Caco-2 (cell line): Measurements from ENCODE around the gene RAB33B. TPM values are rescaled to one million over a fixed set of nuclear protein-coding genes. Genes with fewer than 3 reads are reported as not detected.

Source experiments
- BruUV-seq: library from RNA; stranded (reverse); fragments of 400-500 nt; replicated peaks from 2 replicates; lab custom pipeline; 2021; lab: Mats Ljungman, UMichigan
- CTCF ChIA-PET: fragments of 300-600 bp; sonication (Branson Sonifier 250); formaldehyde crosslinking; loops from one replicate; lab custom pipeline; 2022; ENCODE audit warnings: antibody characterized with exemption; lab: Charles Lee
- POLR2A ChIA-PET: fragments of 300-600 bp; sonication (Branson Sonifier 250); formaldehyde crosslinking; loops from one replicate; lab custom pipeline; 2022; ENCODE audit warnings: antibody characterized with exemption; lab: Charles Lee
- DNase-seq, 2 experiments: peaks; one replicate each; pipeline versions ENCODE4 v3.0.0 to v3.0.0-alpha.2; 2020 to 2022
- H3K27me3 ChIP-seq: replicated peaks from 2 replicates; pipeline ENCODE4 v1.6.0; 2011; ENCODE audit warnings: low read length; ENCODE audit not compliant: control insufficient read depth, insufficient read depth
- H3K36me3 ChIP-seq: 2 replicates; pipeline ENCODE4 v1.5.1; 2011; ENCODE audit warnings: low read length; ENCODE audit not compliant: control insufficient read depth, insufficient read depth
- H3K4me1 ChIP-seq: fragments of 250-450 bp; sonication (Bioruptor Pico); 2 replicates; pipeline ENCODE4 v1.5.1; 2020; ENCODE audit warnings: mild to moderate bottlenecking
- H3K4me3 ChIP-seq: 2 replicates; pipeline ENCODE4 v1.5.1; 2011; ENCODE audit warnings: low read depth, mild to moderate bottlenecking, control low read depth, low read length
- H3K9me3 ChIP-seq: fragments of 250-450 bp; sonication (Bioruptor Pico); 2 replicates; pipeline ENCODE4 v1.5.1; 2020; ENCODE audit warnings: mild to moderate bottlenecking, moderate library complexity
- H3K27ac Mint-ChIP-seq: one replicate; pipeline ENCODE4 v1.8.0; 2022; ENCODE audit warnings: mixed read lengths; ENCODE audit not compliant: unreplicated experiment
- H3K27me3 Mint-ChIP-seq: one replicate; pipeline ENCODE4 v1.8.0; 2022; ENCODE audit warnings: mixed read lengths; ENCODE audit not compliant: insufficient read depth, unreplicated experiment
- H3K36me3 Mint-ChIP-seq: one replicate; pipeline ENCODE4 v1.8.0; 2022; ENCODE audit warnings: mild to moderate bottlenecking, mixed read lengths; ENCODE audit not compliant: insufficient read depth, unreplicated experiment
- H3K4me1 Mint-ChIP-seq: one replicate; pipeline ENCODE4 v1.8.0; 2022; ENCODE audit warnings: low read depth, mixed read lengths; ENCODE audit not compliant: unreplicated experiment
- H3K4me3 Mint-ChIP-seq: one replicate; pipeline ENCODE4 v1.8.0; 2022; ENCODE audit warnings: mild to moderate bottlenecking, moderate library complexity, mixed read lengths; ENCODE audit not compliant: unreplicated experiment
- H3K9me3 Mint-ChIP-seq: one replicate; pipeline ENCODE4 v1.8.0; 2022; ENCODE audit warnings: mixed read lengths; ENCODE audit not compliant: unreplicated experiment
- CTCF ChIP-seq, 2 experiments: fragments of 200-600 bp in 1 of 2; IDR thresholded peaks; 1 replicate in 1 of 2; 2 replicates in 1 of 2; pipeline versions ENCODE4 v1.5.1 to v1.8.0; 2011 to 2022; ENCODE audit warnings: antibody characterized with exemption in 1 of 2, control low read depth in 1 of 2, inconsistent platforms in 1 of 2, low read depth in 1 of 2, low read length in 1 of 2, mild to moderate bottlenecking in 1 of 2, moderate library complexity in 1 of 2; ENCODE audit not compliant: insufficient read depth in 1 of 2, severe bottlenecking in 1 of 2, unreplicated experiment in 1 of 2
- intact Hi-C: fragments of 100-400 bp; cut with micrococcal nuclease; formaldehyde crosslinking; loops from one replicate; pipeline ENCODE4 v1.10.0; 2022; ENCODE audit not compliant: unreplicated experiment
- total RNA-seq: library from RNA; stranded (reverse); gene quantifications from 2 replicates; pipeline ENCODE4 v1.2.3, GENCODE V29; 2022

The RAB33B gene
- total RNA-seq, 1 experiment from 2014 or later: 10.1 TPM

- intact Hi-C loops: loop anchor here (5.0 kb wide), 2 partner anchors 47 to 133 kb away; partner anchors contain the start of gene RAB33B
- H3K36me3 Mint-ChIP-seq: peaks cover 7% of the 10 kb centered on the region
- no peak overlapping the region for H3K4me3 ChIP-seq
- H3K4me1 ChIP-seq: no peaks in the 10 kb centered on the region
- no TSS peak for BruUV-seq
- H3K9me3 ChIP-seq: no peaks in the 10 kb centered on the region
- H3K27me3 ChIP-seq: no peaks in the 10 kb centered on the region
- no peak for TF ChIP-seq CTCF (IDR thresholded peaks at IDR 0.05; ENCODE audit: insufficient read depth in 1 of 2, low read depth in 1 of 2, low read length in 1 of 2, severe bottlenecking in 1 of 2, unreplicated experiment in 1 of 2)
- ChIA-PET CTCF (no interaction called here), POLR2A (no interaction called here)
- peaks cover 9% of the 10 kb centered on the region for H3K4me1 Mint-ChIP-seq
- no peaks in the 10 kb centered on the region for H3K27me3 Mint-ChIP-seq
- no peak for DNase-seq
- H3K36me3 ChIP-seq: no peaks in the 10 kb centered on the region
- no peak overlapping the region for H3K27ac Mint-ChIP-seq
- H3K9me3 Mint-ChIP-seq: no peaks in the 10 kb centered on the region
- no peak overlapping the region for H3K4me3 Mint-ChIP-seq
Observed at GRCh38 chr4:139499186-139499585, 45.3 kb downstream of the RAB33B start.

DNA sequence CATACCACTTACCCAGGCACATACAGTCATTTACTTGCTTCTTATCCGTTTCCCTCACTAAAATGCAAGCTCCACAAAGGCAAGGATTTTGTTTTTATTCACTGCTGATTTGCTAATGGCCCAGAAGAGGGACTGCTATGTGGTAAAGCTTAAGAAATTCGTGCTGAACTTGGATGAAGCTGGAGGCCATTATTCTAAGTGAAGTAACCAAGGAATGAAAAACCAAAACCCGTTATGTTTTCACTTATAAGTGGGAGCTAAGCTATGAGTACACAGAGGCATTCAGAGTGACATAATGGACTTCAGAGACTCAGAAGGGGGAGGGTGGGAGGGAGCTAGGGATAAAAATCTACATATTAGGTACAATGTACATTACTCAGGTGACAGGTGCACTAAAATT, 47.2 kb downstream of the RAB33B start:
- Mint-ChIP-seq H3K27ac (no peak overlapping the region), H3K36me3 (peaks cover 13% of the 10 kb centered on the region), H3K27me3 (no peaks in the 10 kb centered on the region), H3K4me1 (peaks cover 9% of the 10 kb centered on the region), H3K4me3 (no peak overlapping the region), H3K9me3 (no peaks in the 10 kb centered on the region)
- H3K27me3 ChIP-seq: no peaks in the 10 kb centered on the region
- H3K36me3 ChIP-seq: no peaks in the 10 kb centered on the region
- no peak for TF ChIP-seq CTCF (IDR thresholded peaks at IDR 0.05; ENCODE audit: insufficient read depth in 1 of 2, low read depth in 1 of 2, low read length in 1 of 2, severe bottlenecking in 1 of 2, unreplicated experiment in 1 of 2)
- CTCF ChIA-PET: interaction anchor here (0.6 kb wide), 1 partner anchor 613 kb away, joined by 7 read pairs; no protein-coding TSS in a partner anchor
- H3K9me3 ChIP-seq: no peaks in the 10 kb centered on the region
- intact Hi-C loops: no loop called here
- H3K4me1 ChIP-seq: no peaks in the 10 kb centered on the region
- POLR2A ChIA-PET: interaction anchor here (0.5 to 0.6 kb wide), 2 partner anchors 351 to 364 kb away, joined by 4 to 5 read pairs; no protein-coding TSS in a partner anchor
- no peak overlapping the region for H3K4me3 ChIP-seq
- DNase-seq: no peak
- BruUV-seq: no TSS peak

DNA sequence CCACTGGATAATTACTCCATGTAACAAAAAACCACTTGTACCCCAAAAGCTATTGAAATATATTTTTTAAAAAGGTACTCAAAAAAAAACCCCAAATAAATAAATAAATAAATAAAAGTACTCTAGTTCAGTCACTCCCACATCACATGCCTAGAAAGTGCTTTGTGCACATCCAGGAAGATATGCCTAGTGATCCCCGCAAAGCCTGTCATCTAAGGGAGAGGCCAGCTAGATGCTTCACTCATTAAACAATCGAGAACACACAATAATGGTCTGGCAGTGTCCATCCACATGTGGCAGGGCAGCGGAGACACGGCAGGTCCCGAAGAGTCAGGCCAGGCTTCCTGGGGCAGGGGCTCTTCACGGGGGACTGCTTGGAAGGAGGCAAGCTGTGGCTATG, 47.6 kb downstream of the RAB33B start:
- no peaks in the 10 kb centered on the region for H3K27me3 Mint-ChIP-seq
- H3K27ac Mint-ChIP-seq: no peak overlapping the region
- TF ChIP-seq CTCF (IDR thresholded peaks at IDR 0.05; ENCODE audit: insufficient read depth in 1 of 2, low read depth in 1 of 2, low read length in 1 of 2, severe bottlenecking in 1 of 2, unreplicated experiment in 1 of 2): no peak
- no peaks in the 10 kb centered on the region for H3K9me3 ChIP-seq
- CTCF ChIA-PET: interaction anchor here (0.6 kb wide), 1 partner anchor 613 kb away, joined by 7 read pairs; no protein-coding TSS in a partner anchor
- H3K36me3 ChIP-seq: no peaks in the 10 kb centered on the region
- H3K9me3 Mint-ChIP-seq: no peaks in the 10 kb centered on the region
- H3K36me3 Mint-ChIP-seq: peaks cover 13% of the 10 kb centered on the region
- no peak overlapping the region for H3K4me3 ChIP-seq
- H3K4me1 Mint-ChIP-seq: peaks cover 9% of the 10 kb centered on the region
- no TSS peak for BruUV-seq
- no peak overlapping the region for H3K4me3 Mint-ChIP-seq
- POLR2A ChIA-PET: interaction anchor here (0.5 to 0.6 kb wide), 2 partner anchors 350 to 363 kb away, joined by 4 to 5 read pairs; no protein-coding TSS in a partner anchor
- intact Hi-C loops: no loop called here
- no peaks in the 10 kb centered on the region for H3K27me3 ChIP-seq
- DNase-seq: no peak
- H3K4me1 ChIP-seq: no peaks in the 10 kb centered on the region
